Effector CD8-positive, alpha-beta T cell (primary cell): ENCODE results near the gene CDH12.
"Not testable (repeated sequence)": the region's sequence is repeated elsewhere in the genome, so short reads cannot be mapped to it uniquely, and the experiment has no call there.

Experiments
- DNase-seq: peaks from one replicate; lab custom pipeline; 2025; lab: John Stamatoyannopoulos, UW

CDH12 gene

DNA sequence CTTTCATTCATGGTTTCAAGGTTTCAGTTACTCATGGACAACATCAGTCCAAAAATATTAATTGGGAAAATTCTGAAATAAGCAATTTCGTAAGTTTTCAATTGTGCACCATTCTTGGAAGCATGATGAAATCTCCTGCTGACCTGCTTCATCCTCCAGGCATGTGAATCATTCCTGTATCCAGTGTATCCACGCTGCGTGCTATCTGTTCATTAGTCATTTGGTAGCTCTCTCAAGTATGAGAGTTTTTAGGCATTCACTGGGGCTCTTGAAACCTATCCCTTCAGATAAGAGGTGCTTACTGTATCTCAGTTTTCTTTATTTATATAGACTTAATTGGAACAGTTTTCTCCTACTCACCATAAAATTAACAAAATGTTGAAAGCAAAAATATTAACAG lies 293.0 kb downstream of the CDH12 start:
- DNase-seq = no peak

DNA sequence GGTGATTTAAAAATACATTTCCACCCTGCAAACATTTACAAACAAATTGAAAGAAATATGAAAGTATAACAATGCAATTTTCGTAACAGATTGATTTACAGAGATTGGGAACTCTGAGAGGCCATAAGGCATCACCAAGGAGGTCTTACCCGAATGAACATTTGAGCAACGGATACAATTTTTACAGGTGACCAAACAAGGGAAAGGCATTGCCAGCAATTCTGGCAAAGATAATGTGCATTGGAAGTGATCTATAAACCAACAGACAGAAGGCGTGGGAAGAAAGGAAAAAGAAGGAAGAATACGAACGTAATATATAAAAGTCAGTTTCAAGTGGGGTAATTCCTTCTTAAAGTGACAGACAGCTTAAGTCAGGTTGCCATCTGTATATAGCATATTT lies 295.9 kb downstream of the CDH12 start:
- no peak for DNase-seq

GRCh38 chr5:22554475-22554874 lies 298.7 kb downstream of the CDH12 start:
- DNase-seq = no peak

GRCh38 chr5:22549876-22550671 lies 303.1 kb downstream of the CDH12 start:
- DNase-seq = no peak

DNA sequence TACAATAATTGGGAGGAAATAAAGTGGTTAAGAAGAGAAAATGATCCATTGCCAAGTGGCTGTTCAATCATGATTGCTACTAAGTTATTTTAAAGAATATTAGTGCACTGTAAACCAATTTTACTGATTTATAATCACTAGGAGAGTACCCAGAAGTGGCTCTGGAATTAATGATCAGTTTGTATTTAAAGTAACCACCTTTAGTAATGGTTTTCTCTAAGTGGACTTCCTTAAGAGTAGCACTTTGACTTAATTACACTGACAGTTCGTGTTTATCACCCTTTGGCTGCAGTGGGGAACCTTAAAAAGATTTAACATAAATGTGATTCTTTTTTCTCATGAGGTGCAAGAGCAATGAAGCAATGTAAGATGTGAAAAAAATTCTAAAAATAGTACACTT lies 310.8 kb downstream of the CDH12 start:
- no peak for DNase-seq

- no peak for DNase-seq
Measured at GRCh38 chr5:22541037-22541436, 312.1 kb downstream of the CDH12 start.

DNA sequence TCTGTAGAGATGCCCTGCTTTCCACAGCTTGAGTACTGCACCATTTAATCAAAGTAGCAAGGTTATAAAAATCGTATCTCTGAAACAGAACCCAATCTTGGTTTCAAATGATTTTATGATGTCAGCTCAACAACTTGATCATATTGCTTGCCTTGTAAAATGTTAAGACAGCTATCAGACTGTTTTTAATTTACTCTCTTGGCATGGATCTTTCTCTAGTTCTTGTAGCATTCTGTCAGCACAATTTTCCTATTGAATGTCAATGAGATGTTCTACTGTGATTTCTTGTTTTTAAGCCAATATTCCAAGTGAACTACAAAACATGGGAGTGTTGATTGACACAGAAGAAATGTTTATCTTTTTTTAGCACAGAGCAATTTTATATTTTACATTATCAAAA lies 313.4 kb downstream of the CDH12 start:
- no peak for DNase-seq

DNA sequence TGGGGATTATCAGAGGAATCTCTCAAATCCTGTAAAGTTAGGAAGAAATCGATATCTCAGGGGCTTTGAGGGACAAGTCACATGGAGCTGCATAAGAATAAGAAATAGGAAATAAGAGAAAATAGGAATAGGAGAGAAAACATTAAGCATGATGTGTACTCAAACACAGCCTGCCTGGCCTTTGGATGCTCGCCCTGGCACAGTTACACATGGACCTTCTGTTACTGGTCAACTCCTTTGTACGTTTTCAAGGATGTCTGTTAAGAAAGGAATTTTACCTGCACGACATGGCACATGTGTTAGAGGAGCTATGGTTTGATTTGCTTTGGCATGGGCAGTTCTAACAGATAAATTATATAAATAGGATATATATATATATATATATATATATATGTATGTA lies 321.2 kb downstream of the CDH12 start:
- DNase-seq = no peak

DNA sequence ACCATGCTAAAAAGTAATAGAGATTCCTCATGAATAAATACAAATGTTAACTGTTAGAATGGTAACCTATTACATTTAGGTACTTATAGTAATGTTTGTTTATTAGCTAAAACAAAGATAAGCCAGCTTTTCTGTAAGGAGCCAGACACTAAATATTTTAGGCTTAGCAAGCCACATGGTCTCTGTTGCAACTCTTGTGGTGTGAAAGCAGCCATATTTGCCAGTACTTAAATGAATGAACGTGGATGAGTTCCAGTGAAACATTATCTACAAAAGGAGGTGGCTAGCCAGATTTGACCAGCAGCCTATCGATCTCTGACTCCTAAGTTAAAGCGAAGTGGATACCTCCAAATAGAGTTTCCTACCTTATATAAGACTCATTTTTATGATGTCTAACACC lies 331.6 kb downstream of the CDH12 start:
- no peak for DNase-seq

- not testable (repeated sequence) for DNase-seq
Measured at GRCh38 chr5:22516497-22516896, 336.6 kb downstream of the CDH12 start.

DNA sequence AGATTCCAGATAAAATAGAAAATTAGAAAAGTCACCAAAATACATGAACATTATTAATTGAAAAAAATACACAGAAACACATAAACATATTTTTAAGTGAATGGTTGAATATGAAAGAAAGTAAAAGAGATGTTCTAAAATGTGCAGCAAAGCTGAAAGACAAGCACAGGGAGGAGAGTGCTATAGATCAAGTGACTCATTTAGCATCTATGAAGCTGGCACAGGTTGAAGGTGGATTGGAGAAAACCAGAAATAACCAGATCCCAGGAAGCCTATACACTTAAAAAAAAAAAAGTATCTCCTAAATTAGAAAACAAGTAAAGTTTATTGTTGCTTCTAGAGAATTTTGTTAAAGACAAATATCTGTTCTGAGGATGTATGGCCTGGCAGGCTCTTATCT lies 338.9 kb downstream of the CDH12 start:
- no peak for DNase-seq

DNA sequence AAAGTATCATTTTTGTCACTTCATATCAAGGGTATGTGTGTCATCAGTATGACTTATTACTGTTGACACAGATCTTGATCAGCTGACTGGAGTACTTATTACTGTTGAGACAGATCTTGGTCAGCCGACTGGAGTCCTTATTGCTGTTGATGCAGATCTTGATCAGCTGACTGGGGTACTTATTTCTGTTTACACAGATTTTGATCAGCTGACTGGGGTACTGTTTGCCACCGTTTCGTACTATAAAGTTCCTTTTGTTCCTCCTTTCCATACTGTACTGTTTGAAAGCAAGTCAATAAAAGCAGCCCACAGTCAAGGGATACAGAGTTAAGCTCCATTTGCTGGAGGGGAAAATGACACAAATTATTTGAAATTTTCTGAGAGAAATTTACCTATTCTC lies 347.3 kb downstream of the CDH12 start:
- no peak for DNase-seq

- DNase-seq = no peak
Measured at GRCh38 chr5:22504411-22504810, 348.7 kb downstream of the CDH12 start.

- DNase-seq = no peak
Measured at GRCh38 chr5:22500556-22500955, 352.6 kb downstream of the CDH12 start.

DNA sequence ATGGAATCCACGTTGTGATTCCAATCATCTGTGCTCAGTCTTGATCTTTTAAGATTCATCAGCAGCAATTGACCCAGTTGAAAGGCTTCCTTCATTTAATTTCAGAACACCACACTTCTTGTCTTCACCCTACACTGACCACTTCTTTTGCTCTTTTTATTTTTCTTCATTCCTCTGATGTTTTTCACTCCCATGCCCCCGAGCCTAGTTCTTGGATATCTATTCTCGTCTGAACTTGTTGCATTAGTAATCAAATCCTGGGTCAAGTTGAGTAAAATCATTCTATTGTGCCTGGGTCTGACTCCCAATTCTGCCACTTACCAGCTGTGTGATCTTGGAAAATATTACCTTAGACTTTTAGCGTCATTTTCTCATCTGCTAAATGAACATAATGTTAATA lies 356.5 kb downstream of the CDH12 start:
- no peak for DNase-seq

DNA sequence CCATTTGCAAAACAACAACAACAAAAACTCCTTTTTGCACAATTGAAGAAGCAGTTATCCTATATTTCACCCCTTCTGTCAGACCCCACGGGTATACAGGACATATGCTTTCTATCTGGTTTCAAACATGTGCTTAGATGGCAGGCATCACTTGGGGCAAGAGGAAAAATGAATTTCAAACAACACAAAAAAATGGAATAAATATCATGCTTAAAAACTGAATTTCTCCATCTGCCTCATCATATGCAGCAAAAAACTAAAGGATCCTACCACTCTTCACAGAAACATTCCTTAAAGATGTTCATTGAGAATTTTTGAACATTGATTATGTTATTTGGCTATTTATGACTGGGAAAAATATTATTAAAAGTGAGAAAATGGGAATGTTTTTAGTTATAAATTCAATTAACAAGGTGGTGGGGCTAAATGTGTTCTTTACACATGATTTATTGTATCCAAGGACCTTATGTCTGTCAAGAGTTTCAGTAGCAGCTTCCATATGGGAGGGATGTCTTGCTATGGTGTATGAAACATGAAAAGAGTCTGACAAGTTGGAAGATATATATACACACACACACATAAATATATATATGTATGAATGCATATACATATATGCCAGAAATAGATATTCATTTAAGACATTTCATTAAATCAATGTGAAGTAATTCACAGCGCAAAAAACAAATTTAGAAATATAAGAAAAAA lies 358.0 kb downstream of the CDH12 start:
- DNase-seq = no peak

DNA sequence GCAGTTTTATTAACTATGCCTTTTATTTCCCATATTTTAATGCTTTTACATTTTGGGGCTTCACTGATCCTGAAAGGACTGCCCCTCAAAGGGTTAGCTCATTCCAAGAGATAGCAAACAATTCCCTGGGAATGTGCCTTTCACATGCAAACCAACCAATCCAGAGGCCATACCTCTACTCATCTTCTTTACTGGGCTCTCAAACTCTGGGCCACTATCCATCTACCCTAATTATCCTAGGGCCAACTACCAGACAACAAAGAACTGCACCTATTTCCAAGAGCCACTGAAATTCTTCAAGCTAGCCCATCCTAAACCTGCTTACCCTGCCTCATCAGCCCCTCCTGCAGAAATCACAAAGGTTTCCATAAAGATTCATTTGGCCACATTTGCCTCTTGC lies 364.7 kb downstream of the CDH12 start:
- no peak for DNase-seq

- DNase-seq = no peak
Measured at GRCh38 chr5:22480305-22480704, 372.8 kb downstream of the CDH12 start.

DNA sequence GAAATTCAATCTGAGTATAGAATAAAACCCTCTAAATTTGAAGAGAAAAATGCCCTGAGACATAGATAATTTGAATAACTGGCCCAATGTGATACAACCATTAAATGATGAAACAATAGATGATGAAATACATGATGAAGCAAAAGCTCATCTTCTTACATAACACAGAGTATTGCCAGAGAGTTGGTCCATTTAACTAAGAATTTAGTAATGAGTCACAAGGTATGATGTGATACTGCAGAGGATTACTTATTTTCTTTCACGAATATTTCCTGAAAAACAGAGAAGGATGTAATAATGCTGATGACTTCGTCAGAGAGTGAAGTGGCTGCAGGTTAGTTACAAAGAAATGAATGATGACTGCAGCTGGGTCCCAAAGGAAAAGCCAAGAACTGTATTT lies 379.3 kb downstream of the CDH12 start:
- no peak for DNase-seq

- no peak for DNase-seq
Measured at GRCh38 chr5:22471154-22471553, 382.0 kb downstream of the CDH12 start.

DNA sequence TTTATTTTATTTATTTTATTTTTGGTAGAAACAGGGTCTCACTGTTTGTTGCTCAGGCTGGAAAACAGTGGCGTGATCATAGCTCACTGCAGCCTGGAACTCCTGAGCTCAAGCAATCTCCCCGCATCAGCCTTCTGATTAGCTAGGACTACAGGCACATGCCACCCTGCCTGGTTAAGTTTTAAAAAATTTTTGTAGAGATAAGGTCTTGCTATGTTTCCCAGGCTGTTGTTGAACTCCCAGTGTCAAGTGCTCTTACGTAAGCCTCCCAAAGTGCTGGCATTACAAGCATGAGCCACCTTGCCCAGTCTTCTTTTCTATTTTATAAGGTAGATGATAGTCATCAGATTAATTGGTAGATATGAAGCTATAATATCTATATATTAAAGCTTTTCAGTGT lies 382.7 kb downstream of the CDH12 start:
- DNase-seq = no peak

GRCh38 chr5:22465616-22466015 lies 387.5 kb downstream of the CDH12 start:
- DNase-seq = no peak

DNA sequence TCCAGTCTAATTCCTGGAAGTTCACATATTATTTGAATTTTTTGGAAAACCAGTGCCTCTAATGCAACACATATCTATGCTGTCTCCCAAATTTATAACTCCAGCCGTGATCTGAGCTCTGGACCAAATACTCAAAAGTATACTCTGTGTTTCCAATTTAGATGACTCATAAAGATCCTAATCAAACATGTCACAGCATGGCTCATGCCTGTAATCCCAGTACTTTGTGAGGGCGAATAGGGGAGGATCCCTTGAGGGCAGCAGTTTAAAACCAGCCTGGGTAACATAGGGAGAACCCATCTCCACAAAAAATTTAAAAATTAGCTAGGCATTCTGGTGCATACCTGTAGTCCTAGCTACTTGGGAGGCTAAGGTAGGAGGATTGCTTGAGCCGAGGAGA lies 388.0 kb downstream of the CDH12 start:
- DNase-seq = no peak

DNA sequence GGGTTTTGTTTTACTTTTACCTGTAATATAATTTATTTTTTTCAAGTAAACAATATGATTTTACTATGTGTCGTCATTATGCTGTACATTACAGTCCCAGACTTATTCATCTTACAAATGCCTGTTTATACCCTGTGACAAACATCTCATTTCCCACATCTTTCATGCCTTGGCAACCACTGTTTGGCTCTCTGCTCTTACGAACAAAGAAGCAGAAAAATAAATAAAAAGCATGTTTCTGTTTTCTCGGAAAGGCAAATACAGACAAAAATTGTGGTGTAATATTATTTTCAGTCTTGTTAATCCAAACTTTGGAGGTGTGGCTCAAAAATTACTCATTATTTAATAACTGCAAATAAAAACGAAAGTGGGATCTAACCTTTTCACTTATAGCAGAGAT lies 393.0 kb downstream of the CDH12 start:
- no peak for DNase-seq
